ENCODE data around the gene WDR81.
"Not testable (repeated sequence)": the region's sequence is repeated elsewhere in the genome, so short reads cannot be mapped to it uniquely, and the experiment has no call there.

DNA sequence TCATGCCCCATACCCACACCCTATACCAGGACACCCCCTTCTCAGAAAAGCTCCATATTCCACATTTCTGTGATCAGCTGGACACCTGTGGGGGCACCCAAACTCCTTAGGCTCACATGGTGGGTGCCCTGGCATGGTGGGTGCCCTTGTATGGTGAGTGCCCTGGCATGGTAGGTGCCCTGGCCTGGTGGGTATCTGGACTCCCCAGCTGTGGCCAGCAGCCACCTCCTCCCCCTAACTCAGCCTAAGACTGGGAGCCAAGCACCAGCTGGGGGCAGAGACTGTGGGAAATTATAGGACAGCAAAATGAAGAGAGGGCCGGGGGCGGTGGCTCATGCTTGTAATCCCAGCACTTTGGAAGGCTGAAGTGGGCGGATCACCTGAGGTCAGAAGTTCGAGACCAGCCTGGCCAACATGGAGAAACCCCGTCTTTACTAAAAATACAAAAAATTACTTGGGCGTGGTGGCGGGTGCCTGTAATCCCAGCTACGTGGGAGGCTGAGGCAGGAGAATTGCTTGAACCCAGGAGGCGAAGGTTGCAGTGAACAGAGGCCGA, 15.6 kb upstream of the WDR81 start:
- TF ChIP-seq EZH2 (IDR thresholded peaks at IDR 0.05); POLR2AphosphoS5 (IDR thresholded peaks at IDR 0.05; ENCODE audit: borderline replicate concordance, low read depth, low read length): not testable (repeated sequence)

Data from SK-N-MC (cell line).